Measurements from ENCODE around the gene PRKG1.

DNA sequence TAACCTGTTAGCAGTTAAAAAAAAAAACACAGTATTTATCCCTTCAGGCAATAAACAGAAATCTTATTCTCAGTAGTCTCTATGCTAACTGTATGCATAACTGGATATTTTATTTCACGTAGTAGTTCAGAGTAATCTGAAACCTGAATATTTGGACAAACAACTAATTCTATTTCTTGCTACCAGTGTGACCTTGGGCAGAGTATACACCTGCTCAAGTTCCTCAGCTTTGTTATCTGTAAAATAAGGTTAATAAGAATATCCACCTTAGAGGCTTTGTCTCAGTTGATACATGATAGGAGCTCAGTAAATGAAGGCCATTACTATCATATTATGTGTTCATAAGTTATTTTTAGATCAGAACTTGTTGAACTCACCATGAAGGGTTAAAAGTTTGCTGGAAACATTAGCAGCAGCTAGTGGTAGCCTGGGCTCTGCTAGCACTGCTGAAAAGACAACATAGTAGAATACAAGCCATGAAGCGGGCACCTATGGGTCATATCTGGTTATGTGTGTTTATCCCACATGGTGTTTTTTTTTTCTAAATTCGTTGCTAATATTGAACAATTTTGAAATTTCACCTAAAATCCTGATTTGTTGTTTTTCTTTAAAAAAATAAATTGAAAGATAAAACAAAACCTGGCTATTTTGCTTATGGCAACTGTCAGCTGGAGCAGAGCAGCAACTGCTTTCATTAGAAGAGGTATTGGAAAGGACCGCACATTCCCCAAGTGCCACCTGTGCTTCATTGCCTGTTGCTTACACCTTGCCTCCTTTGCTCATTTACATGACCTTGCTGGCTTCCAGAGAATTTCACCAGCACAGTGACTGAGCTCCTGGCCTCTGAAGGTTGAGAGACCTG lies 303.0 kb downstream of the PRKG1 start:
- no peak for TF ChIP-seq CHD1 (IDR thresholded peaks at IDR 0.05; ENCODE audit: low read depth, low read length)
- TF ChIP-seq KDM1A (IDR thresholded peaks at IDR 0.05; ENCODE audit: borderline replicate concordance, low read length), result no peak

Measured in H1 (cell line).